Measurements from ENCODE around the gene RABIF. TPM values are rescaled to one million over a fixed set of nuclear protein-coding genes. Genes with fewer than 3 reads are reported as not detected.
"Not testable (repeated sequence)": the region's sequence is repeated elsewhere in the genome, so short reads cannot be mapped to it uniquely, and the experiment has no call there.

Gene RABIF
- total RNA-seq, 1 donor from 2014 or later: 6.1 TPM

DNA sequence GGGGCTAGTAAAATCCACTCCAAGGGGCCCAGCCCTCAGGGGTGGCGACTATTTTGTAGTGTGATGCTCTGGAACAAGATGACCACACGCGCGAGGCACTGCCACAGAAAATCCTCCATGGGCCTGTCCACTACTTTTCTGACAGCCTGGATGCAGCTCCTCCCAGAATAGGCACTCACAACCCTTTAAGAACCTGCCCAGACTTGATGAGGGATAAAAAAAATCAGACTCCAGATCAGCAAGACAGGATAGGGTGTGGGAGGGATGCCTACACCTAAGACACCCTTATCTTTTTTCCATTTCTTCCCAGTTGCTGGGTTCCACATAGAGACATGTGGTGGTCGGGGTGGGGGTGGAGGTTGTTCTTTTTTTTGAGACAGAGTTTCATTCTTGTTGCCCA lies 44.7 kb downstream of the RABIF start:
- DNase-seq (ENCODE audit: missing footprints) (no peak), ATAC-seq (no peak)
- intact Hi-C loops (cut with DNase I): no loop called here

DNA sequence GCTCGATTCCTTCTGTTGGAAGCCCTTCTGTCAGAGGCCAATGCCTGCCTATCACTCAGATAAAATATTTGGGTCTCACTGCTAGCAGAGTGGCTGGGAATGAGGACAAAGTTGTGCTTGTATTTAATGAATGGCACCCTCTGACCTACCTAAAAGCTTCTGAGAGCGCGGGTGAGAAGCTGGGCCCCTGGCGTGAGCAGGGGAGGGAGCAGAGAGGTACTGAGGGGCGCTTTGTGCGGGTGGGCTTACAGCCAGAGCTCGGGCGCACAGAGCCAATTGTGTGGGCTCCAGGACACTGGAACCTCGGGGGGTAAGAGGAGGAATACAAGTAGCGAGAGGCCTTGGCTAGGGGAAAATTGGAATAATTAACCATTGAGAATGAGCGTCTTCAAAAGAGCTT lies 45.9 kb downstream of the RABIF start:
- intact Hi-C loops (cut with DNase I): no loop called here
- no peak for ATAC-seq

DNA sequence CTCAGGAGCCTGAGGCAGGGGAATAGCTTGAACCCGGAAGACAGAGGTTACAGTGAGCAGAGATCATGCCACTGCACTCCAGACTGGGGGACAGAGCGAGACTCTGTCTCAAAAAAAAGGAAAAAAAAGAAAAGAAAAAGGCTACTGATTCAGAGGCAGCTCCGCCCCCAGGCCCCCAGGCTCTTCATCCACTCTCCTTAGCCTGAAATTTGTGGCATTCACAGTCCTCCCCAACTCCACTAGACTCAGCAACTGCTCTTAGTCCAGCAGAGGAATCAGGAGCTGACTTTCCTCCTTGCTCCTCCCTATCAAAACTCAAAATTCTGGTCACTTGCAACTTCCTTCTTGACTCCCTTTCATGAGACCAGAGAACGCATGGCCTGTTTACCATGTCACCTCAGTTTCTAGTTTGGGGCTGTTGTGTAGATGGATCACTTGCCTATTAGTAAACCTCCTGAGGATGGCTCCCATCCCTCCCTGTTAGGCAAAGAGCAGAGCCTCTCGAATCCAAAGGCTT lies 51.1 kb downstream of the RABIF start:
- no peak for ATAC-seq
- intact Hi-C loops (cut with DNase I): no loop called here
- no peak for DNase-seq (ENCODE audit: missing footprints)

More for the DNA sequence above, 45.9 kb downstream of the RABIF start:
- no peak for DNase-seq (ENCODE audit: missing footprints)

DNA sequence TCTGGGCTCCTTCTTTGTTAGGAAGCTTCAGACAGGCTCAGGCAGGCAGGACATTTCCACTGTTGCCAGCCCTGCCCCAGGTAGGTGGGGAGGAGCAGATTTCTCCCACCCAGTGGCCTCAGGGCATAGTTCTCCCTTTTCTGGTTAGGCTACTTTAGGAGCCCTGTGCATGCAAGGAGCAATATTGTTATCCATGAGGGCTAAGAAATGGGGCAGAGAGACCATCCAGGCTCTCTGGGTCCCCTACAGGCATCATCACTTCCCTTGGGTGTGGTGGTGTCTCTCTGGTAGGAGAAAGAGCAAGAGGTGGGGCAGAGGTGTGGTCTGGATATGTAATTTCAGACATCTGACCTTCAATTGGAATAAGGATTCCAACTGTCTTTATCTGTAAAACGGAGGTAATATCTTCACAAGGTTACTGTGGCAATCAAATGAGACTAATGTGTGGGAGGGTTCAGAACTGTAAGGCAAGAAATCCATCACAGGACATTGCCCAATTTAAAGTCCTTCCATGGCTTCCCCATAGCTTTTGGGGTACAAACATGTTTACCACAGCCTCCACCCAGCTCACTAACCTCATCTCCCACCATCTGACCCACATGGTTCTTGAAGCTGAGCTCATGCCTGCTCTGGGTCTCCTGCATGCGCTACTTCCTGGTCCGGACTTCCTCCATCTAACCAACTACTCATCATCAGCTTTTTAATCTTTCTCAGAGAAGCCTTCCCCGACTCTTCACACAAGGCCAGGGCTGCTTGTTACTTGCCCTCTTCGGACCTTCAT lies 52.1 kb downstream of the RABIF start:
- ATAC-seq (no peak), DNase-seq (ENCODE audit: missing footprints) (no peak)
- intact Hi-C loops (cut with DNase I): no loop called here

DNA sequence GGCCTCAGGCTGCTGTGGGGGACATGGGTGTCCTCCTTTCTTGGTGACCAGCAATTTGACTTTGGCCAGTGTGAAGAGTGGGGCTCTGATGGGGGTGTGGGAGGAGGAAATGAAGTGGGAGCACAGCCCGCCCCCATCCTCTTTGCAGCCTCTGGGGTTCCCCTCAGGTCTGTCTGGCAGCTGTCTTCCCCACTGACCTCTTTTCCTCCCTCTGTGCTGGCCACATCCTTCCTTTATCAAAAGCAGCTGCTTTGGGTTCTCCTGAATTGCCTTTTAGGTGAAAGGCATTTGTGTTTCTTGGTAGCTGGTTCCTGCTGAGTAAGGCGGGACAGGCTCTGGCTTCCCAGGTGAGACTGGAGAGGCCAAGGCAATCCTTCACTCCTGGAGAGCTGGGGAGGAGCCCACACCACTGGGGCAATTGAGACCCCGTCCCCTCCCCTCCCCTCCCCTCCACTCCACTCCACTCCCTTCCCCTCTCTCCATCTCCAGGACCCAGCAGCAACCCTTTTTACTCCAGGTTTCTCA lies 53.3 kb downstream of the RABIF start:
- intact Hi-C loops (cut with DNase I): no loop called here
- ATAC-seq (no peak), DNase-seq (ENCODE audit: missing footprints) (no peak)

DNA sequence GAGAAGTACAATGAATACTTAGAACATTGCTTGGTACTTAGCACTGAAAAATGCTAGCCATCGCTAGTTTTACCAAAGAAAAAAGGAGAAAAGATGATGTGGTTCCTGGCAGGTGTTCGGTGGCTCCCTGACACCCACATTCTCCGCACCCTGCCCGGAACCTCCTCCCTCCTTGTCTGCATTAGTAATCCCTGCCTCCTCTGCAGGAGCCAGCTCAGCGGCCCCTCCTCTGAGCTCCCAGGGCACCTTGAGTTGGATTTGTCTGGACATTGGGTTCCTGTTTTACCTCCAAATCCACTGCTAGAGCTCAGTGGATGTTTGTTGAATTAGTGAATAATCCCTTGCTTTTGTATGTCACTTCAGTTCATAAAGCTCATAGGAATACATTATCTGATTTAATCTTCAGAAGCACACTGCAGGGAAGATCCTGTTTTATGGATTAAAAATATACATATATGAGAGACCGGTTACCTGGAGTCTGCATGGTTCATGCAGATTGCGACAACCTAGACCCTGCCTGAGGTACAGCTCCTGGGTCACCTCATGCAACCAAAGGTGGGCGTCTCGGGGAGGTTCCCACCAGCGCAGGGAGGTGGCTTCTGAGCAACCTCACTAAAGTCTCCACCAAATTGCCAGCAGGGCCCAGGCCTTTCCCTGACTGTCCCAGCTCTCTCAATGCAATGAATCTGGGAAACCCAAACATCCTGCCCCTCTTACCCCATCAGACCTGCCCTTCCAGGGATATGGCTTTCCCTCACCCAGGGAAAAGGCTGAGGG lies 54.0 kb downstream of the RABIF start:
- DNase-seq (ENCODE audit: missing footprints): no peak
- ATAC-seq: no peak
- intact Hi-C loops (cut with DNase I): no loop called here

DNA sequence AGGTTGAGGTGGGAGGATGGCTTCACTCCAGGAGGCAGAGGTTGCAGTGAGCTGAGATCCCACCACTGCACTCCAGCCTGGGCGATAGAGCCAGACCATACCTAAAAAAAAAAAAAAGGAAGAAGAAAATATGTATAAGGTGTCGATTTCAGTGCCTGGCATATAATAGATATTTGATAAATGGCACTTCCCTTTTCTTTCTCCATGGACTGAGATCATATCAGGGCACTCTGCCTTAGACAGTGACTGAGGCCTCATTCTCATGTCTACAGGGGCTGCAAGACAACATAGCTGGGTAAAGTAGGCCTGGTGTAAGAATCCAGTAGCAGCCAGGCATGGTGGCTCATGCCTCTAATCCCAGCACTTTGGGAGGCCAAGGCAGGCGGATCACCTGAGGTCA lies 57.0 kb downstream of the RABIF start:
- ATAC-seq (no peak), DNase-seq (ENCODE audit: missing footprints) (no peak)
- intact Hi-C loops (cut with DNase I): no loop called here

DNA sequence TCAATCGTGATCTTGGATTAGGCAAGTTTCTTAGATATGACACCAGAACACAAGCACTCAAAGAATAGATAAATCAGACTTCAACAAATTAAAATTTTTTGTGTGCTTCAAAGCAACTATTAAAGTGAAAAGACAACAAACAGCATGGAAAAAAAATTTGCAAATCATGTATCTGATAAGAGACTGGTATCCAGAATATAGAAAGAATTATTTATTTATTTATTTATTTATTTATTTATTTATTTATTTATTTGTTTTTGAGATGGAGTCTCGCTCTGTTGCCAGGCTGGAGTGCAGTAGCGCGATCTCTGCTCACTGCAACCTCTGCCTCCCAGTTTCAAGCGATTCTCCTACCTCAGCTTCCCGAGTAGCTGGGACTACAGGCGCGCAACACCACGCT lies 59.7 kb downstream of the RABIF start:
- ATAC-seq; DNase-seq (ENCODE audit: missing footprints); intact Hi-C loops (cut with DNase I): not testable (repeated sequence)

Other genes starting within 250 kb of the RABIF start
- gene SYT2, start 178.7 kb downstream of the RABIF start, total RNA-seq: not detected
- gene KDM5B, start 80.7 kb downstream of the RABIF start, total RNA-seq: 10.8 TPM
- gene PCAT6, start 78.2 kb downstream of the RABIF start, total RNA-seq: 0.54 TPM
- 19.3 TPM for gene KLHL12, start 38.1 kb upstream of the RABIF start, total RNA-seq
- 85.8 TPM for gene ADIPOR1, start 69.2 kb upstream of the RABIF start, total RNA-seq
- gene CYB5R1, start 78.1 kb upstream of the RABIF start, total RNA-seq: 134 TPM
- gene TMEM183A, start 118.2 kb upstream of the RABIF start, total RNA-seq: 24.0 TPM
- gene PPFIA4, start 137.3 kb upstream of the RABIF start, total RNA-seq: 22.2 TPM
- gene MYOG, start 196.9 kb upstream of the RABIF start, total RNA-seq: not detected
- gene ADORA1, start 238.6 kb upstream of the RABIF start, total RNA-seq: 19.0 TPM